ENCODE measurements around the gene DAPP1.

DAPP1 gene

DNA sequence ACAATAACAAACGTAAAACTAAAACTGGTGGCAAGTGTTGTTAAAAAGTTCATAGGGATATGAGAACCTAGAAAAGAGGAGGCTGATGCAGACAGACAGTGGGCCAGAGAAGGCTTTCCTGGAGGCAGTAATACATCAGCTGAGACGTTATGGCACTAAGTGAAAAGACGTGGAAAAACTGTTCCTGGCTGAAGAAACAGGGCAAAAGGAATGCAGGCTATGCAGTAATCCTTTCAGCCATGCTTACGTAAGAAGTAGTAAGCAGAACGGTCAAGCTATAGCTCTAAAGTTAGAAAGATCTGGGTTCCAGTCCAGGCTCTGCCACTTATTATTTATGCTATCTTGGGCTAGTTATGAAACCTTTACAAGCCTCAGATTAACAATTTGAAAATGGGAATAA lies 71.2 kb downstream of the DAPP1 start:
- FAIRE-seq (no peak), DNase-seq (ENCODE audit: extremely low spot score, insufficient read length, low read depth) (no peak)

GRCh38 chr4:99891351-99891750 lies 74.7 kb downstream of the DAPP1 start:
- DNase-seq (ENCODE audit: extremely low spot score, insufficient read length, low read depth) (no peak), FAIRE-seq (no peak)

- no peak for DNase-seq (ENCODE audit: extremely low spot score, insufficient read length, low read depth)
- no peak for FAIRE-seq
Measured at GRCh38 chr4:99893029-99893428, 76.4 kb downstream of the DAPP1 start.

- no peak for DNase-seq (ENCODE audit: extremely low spot score, insufficient read length, low read depth)
- FAIRE-seq, result no peak
Measured at GRCh38 chr4:99893839-99894160, 77.2 kb downstream of the DAPP1 start.

DNA sequence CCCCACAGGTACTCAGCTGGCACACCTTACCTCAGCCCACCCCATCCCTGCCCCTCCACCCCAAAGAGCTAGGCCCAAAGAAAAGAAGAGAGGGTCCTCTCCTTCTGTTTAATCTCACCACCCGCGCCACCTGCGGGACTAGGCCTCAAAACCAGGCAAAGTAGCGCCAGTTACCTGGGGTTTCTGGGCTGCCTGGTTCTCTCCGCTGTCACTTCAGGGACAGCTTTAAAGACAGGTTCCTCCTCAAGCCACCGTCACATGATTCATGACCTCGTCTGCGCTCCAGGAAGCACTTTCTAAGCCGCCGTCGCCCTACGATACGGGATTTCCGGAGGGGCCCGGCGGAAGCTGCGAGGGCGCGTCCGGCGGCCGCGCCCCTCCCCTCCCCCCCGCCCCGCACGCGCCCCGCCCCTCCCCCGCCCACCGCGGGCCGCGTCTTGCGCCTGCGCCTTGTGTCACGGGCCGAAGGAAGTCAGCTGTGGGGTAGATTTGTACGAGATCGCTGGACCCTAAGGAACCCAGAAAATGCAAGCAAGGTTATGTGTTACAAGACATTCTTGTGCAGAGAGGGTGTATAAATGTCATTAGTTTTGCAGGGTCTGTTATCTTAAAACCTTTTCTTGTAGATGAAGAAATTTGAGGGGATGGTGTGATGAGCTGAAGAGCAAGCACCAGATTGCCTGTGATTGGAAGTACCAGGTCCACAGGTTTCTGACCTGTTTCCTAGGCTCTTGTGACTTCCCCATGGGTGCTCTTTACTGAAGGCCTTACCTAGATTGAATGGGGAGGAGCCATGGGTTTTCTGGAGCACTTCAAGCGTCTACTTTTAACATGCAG lies 77.8 kb downstream of the DAPP1 start, which contains the start of gene LAMTOR3:
Gene LAMTOR3 (minus strand): TSS at position 267 of the 837 bp plus-strand sequence. CDS start 464 bp downstream, outside the sequence.
- FAIRE-seq, result peak; percentile 91

DNA sequence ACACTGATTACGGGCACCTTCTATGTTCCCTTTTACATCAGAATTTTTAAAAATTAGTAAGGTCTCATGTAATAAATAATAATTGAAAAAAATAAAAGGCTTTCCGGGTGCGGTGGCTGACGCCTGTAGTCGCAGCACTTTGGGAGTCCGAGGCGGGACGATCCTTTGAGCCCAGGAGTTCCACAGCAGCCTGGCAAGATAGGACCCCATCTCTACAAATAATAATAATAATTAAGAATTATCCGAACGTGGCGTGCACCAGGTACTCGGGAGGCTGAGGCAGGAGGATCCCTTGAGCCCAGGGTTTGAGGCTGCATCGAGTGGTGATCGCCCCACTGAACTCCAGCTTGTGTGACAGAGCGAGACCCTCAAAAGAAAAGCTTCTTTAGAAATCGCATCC lies 78.4 kb downstream of the DAPP1 start:
- DNase-seq (ENCODE audit: extremely low spot score, insufficient read length, low read depth) (no peak), FAIRE-seq (no peak)

More for the DNA sequence above, 77.8 kb downstream of the DAPP1 start, which contains the start of gene LAMTOR3:
- DNase-seq (ENCODE audit: extremely low spot score, insufficient read length, low read depth), result peak; percentile 86

- FAIRE-seq (no peak), DNase-seq (ENCODE audit: extremely low spot score, insufficient read length, low read depth) (no peak)
Measured at GRCh38 chr4:99915449-99915848, 98.8 kb downstream of the DAPP1 start.

GRCh38 chr4:99917575-99917974 lies 100.9 kb downstream of the DAPP1 start:
- no peak for FAIRE-seq
- DNase-seq (ENCODE audit: extremely low spot score, insufficient read length, low read depth), result no peak

DNA sequence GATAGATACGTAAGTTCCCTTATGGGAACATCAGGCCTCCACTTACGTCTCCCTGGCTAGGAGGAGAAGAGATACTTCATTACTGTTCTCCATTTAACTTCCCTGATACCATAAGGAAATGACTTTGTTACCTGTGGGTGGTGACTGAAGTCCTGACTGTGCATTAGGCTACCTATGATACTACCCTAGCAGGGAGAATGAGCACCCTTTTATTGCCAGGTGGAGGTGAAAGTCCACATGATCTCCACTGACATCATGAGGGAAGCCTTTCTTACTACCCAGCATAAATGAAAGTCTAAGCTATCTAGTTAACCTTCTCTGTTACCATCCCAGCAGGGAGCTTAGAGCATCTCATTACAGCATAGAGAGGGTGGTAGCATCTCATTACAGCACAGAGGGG lies 102.0 kb downstream of the DAPP1 start:
- no peak for FAIRE-seq
- DNase-seq (ENCODE audit: extremely low spot score, insufficient read length, low read depth), result no peak
